SK-N-SH (cell line): ENCODE results near the gene ZNF71. TPM values are rescaled to one million over a fixed set of nuclear protein-coding genes. Genes with fewer than 3 reads are reported as not detected.

Experiments
- CTCF ChIA-PET: fragments of 300-600, 350-600 bp; formaldehyde crosslinking; extraction: SDS; loops from one replicate; lab custom pipeline; 2021; lab: Yijun Ruan, JAX
- POLR2A ChIA-PET: fragments of 350-600 bp; sonication (Branson Sonifier 250); formaldehyde crosslinking; extraction: SDS; loops from one replicate; lab custom pipeline; 2020; ENCODE audit warnings: antibody characterized with exemption, inconsistent platforms; lab: Yijun Ruan, JAX
- DNase-seq: peaks from one replicate; pipeline ENCODE4 v3.0.0; 2012
- H2AFZ ChIP-seq: fragments of 200-600 bp; sonication (generic); 2 replicates; pipeline ENCODE4 v1.8.1; 2016; ENCODE audit warnings: antibody characterized with exemption, mild to moderate bottlenecking, low read depth
- H3F3A ChIP-seq: fragments of 200-600 bp; sonication (generic); replicated peaks from 2 replicates; pipeline ENCODE3; 2016; ENCODE audit warnings: antibody characterized with exemption, mild to moderate bottlenecking; ENCODE audit not compliant: insufficient read depth
- H3K27ac ChIP-seq, 2 experiments: fragments of 200-500 bp in 1 of 2; fragments of 200-600 bp in 1 of 2; sonication (Bioruptor generic) in 1 of 2; sonication (generic), shearing (Covaris generic) in 1 of 2; 2 replicates each; pipeline versions ENCODE4 v1.5.1 to v1.6.1; 2014 to 2016; ENCODE audit warnings: low read depth in 2 of 2, inconsistent platforms in 1 of 2, low read length in 1 of 2, mild to moderate bottlenecking in 1 of 2, mixed read lengths in 1 of 2
- H3K27me3 ChIP-seq: fragments of 200-600 bp; sonication (generic), shearing (Covaris generic); 2 replicates; pipeline ENCODE4 v1.6.1; 2016; ENCODE audit warnings: mixed run types; ENCODE audit not compliant: insufficient read depth
- H3K36me3 ChIP-seq, 2 experiments: fragments of 200-500 bp in 1 of 2; fragments of 200-600 bp in 1 of 2; sonication (Bioruptor generic) in 1 of 2; sonication (generic) in 1 of 2; replicated peaks in 1 of 2; 2 replicates each; pipeline versions ENCODE3 to v1.5.1; 2014 to 2016; ENCODE audit warnings: low read length in 1 of 2, mild to moderate bottlenecking in 1 of 2; ENCODE audit not compliant: insufficient read depth in 2 of 2, control insufficient read depth in 1 of 2
- H3K4me1 ChIP-seq, 2 experiments: fragments of 200-500 bp in 1 of 2; fragments of 200-600 bp in 1 of 2; sonication (Bioruptor generic) in 1 of 2; sonication (generic), shearing (Covaris generic) in 1 of 2; 2 replicates each; pipeline versions ENCODE4 v1.5.1 to v1.6.1; 2014 to 2016; ENCODE audit warnings: low read depth in 1 of 2, low read length in 1 of 2, mixed run types in 1 of 2; ENCODE audit not compliant: insufficient read depth in 2 of 2, control insufficient read depth in 1 of 2
- H3K4me2 ChIP-seq: fragments of 200-600 bp; sonication (generic), shearing (Covaris generic); 2 replicates; pipeline ENCODE4 v1.6.1; 2017; ENCODE audit warnings: mixed run types
- H3K4me3 ChIP-seq, 2 experiments: fragments of 200-500 bp in 1 of 2; fragments of 200-600 bp in 1 of 2; sonication (Bioruptor generic) in 1 of 2; sonication (generic), shearing (Covaris generic) in 1 of 2; 2 replicates each; pipeline versions ENCODE4 v1.5.1 to v1.8.1; 2014 to 2016; ENCODE audit warnings: low read depth in 2 of 2, inconsistent platforms in 1 of 2, low read length in 1 of 2, mild to moderate bottlenecking in 1 of 2, mixed read lengths in 1 of 2, moderate library complexity in 1 of 2
- H3K79me2 ChIP-seq: fragments of 200-600 bp; sonication (generic); 2 replicates; pipeline ENCODE4 v1.8.1; 2017; ENCODE audit warnings: mild to moderate bottlenecking; ENCODE audit not compliant: insufficient read depth
- H3K9ac ChIP-seq: fragments of 200-600 bp; sonication (generic); 2 replicates; pipeline ENCODE4 v1.6.1; 2017; ENCODE audit warnings: mixed run types
- H3K9me2 ChIP-seq: fragments of 200-600 bp; sonication (generic); 2 replicates; pipeline ENCODE4 v1.6.1; 2017; ENCODE audit warnings: mixed run types
- H3K9me3 ChIP-seq: fragments of 200-600 bp; sonication (generic); 2 replicates; pipeline ENCODE4 v1.6.1; 2017; ENCODE audit warnings: mixed run types, mild to moderate bottlenecking, moderate library complexity
- H4K20me1 ChIP-seq: fragments of 200-600 bp; sonication (generic); 2 replicates; pipeline ENCODE4 v1.6.1; 2017; ENCODE audit warnings: mild to moderate bottlenecking, mixed run types; ENCODE audit not compliant: insufficient read depth
- GABPA ChIP-seq: IDR thresholded peaks from 2 replicates; pipeline ENCODE4 v1.4.0; 2012; ENCODE audit warnings: low read depth, mild to moderate bottlenecking
- JUND ChIP-seq: IDR thresholded peaks from 2 replicates; pipeline ENCODE4 v1.4.0; 2012
- MEF2A ChIP-seq: IDR thresholded peaks from 2 replicates; pipeline ENCODE4 v1.4.0; 2012; ENCODE audit warnings: low read depth, borderline replicate concordance
- NFIC ChIP-seq: IDR thresholded peaks from 2 replicates; pipeline ENCODE4 v1.4.0; 2012; ENCODE audit warnings: borderline replicate concordance
- NRF1 ChIP-seq: IDR thresholded peaks from 2 replicates; pipeline ENCODE4 v1.6.1; 2012; ENCODE audit warnings: low read depth, mild to moderate bottlenecking, low read length
- RXRA ChIP-seq: IDR thresholded peaks from 2 replicates; pipeline ENCODE4 v1.4.0; 2012; ENCODE audit warnings: low read depth, mild to moderate bottlenecking, borderline replicate concordance
- WGBS: methylation state at CpG from one replicate; pipeline ENCODE4 v1.1.6; 2017; ENCODE audit warnings: low lambda C conversion rate; 5-methylcytosine and 5-hydroxymethylcytosine counted together
- polyA plus RNA-seq, 3 experiments: library from polyadenylated mRNA; depleted of rRNA; stranded (reverse); fragments of >200 nt; gene quantifications; 2 replicates each; pipeline ENCODE4 v1.2.3, GENCODE V29; 2012
- TF ChIP-seq, protein P1 (sequence below): IDR thresholded peaks from 2 replicates; pipeline ENCODE4 v1.4.0; 2012; ENCODE audit warnings: low read depth, borderline replicate concordance
- TF ChIP-seq, protein P2 (sequence below): IDR thresholded peaks from 2 replicates; pipeline ENCODE4 v1.4.0; 2012; ENCODE audit warnings: low read depth

The ZNF71 gene
- polyA plus RNA-seq, 1 of the 3 experiments (the other 2 are of a cell fraction), result 6.3 TPM

DNA sequence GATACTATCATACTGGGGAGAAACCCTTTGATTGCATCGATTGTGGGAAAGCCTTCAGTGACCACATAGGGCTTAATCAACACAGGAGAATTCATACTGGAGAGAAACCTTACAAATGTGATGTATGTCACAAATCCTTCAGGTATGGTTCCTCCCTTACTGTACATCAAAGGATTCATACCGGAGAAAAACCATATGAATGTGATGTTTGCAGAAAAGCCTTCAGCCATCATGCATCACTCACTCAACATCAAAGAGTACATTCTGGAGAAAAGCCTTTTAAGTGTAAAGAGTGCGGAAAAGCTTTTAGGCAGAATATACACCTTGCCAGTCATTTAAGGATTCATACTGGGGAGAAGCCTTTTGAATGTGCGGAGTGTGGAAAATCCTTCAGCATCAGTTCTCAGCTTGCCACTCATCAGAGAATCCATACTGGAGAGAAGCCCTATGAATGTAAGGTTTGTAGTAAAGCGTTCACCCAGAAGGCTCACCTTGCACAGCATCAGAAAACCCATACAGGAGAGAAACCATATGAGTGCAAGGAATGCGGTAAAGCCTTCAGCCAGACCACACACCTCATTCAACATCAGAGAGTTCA is 40.7 kb upstream of the ZNF71 start:
- no peaks in the 10 kb centered on the region for H3K79me2 ChIP-seq
- peak overlapping the region in 1 of 2 experiments; percentile 14; a peak in 1 of 4 replicates for H3K4me3 ChIP-seq
- no peaks in the 10 kb centered on the region for H3K9me2 ChIP-seq
- 76% methylated on average over 6 of the region's 6 CpGs for WGBS
- no peaks in the 10 kb centered on the region for H3F3A ChIP-seq
- H4K20me1 ChIP-seq, result no peaks in the 10 kb centered on the region
- CTCF ChIA-PET, result no interaction called here
- no peaks in the 10 kb centered on the region for H3K4me1 ChIP-seq
- POLR2A ChIA-PET, result no interaction called here
- no peaks in the 10 kb centered on the region for H3K27me3 ChIP-seq
- H2AFZ ChIP-seq, result no peak overlapping the region
- H3K9me3 ChIP-seq, result peaks cover 52% of the 10 kb centered on the region
- H3K27ac ChIP-seq, result no peak overlapping the region
- DNase-seq, result no peak
- TF ChIP-seq NRF1, result no peak
- TF ChIP-seq MEF2A, result no peak
- no peak for TF ChIP-seq JUND
- H3K9ac ChIP-seq, result no peak overlapping the region
- H3K4me2 ChIP-seq, result no peak overlapping the region
- H3K36me3 ChIP-seq, result peaks cover 47 to 60% of the 10 kb centered on the region in 2 experiments

- no peak overlapping the region for H3K27ac ChIP-seq
- peaks cover 24% of the 10 kb centered on the region; the same call in 1 of the 2 replicates for H3K9me3 ChIP-seq
- H3K9me2 ChIP-seq, result no peaks in the 10 kb centered on the region
- peaks cover 6% of the 10 kb centered on the region for H3F3A ChIP-seq
- DNase-seq, result no peak
- H3K4me1 ChIP-seq, result peaks cover 0 to under 1% of the 10 kb centered on the region in 2 experiments; a peak in 1 of 4 replicates
- WGBS, result 70% methylated on average over 2 of the region's 2 CpGs
- H3K36me3 ChIP-seq, result peaks cover 0 to 16% of the 10 kb centered on the region in 2 experiments
- no peak overlapping the region for H3K4me2 ChIP-seq
- no peak overlapping the region for H2AFZ ChIP-seq
- H3K4me3 ChIP-seq, result no peak overlapping the region; a peak in 1 of 4 replicates
- H4K20me1 ChIP-seq, result no peaks in the 10 kb centered on the region
- no peak overlapping the region for H3K9ac ChIP-seq
- no peaks in the 10 kb centered on the region for H3K27me3 ChIP-seq
- no peaks in the 10 kb centered on the region for H3K79me2 ChIP-seq
- TF ChIP-seq GABPA, result no peak
- TF ChIP-seq, protein P1, sequence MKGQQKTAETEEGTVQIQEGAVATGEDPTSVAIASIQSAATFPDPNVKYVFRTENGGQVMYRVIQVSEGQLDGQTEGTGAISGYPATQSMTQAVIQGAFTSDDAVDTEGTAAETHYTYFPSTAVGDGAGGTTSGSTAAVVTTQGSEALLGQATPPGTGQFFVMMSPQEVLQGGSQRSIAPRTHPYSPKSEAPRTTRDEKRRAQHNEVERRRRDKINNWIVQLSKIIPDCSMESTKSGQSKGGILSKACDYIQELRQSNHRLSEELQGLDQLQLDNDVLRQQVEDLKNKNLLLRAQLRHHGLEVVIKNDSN, result no peak
- TF ChIP-seq, protein P2, sequence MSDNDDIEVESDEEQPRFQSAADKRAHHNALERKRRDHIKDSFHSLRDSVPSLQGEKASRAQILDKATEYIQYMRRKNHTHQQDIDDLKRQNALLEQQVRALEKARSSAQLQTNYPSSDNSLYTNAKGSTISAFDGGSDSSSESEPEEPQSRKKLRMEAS, result no peak
- POLR2A ChIA-PET, result no interaction called here
- CTCF ChIA-PET, result no interaction called here
Measured at GRCh38 chr19:56562766-56563165, 32.3 kb upstream of the ZNF71 start.

- 5% methylated on average over 15 of the region's 23 CpGs for WGBS
- Histone ChIP-seq H3F3A (peaks cover 6% of the 10 kb centered on the region), H3K9me3 (peaks cover 37% of the 10 kb centered on the region; the same call in 1 of the 2 replicates), H3K4me3 (peak overlapping the region; percentile 91 to 97), H3K4me1 (peaks cover 0 to 4% of the 10 kb centered on the region in 2 experiments; a peak in 1 of 4 replicates), H3K9ac (peak overlapping the region; percentile 69), H3K27ac (peak overlapping the region in 1 of 2 experiments; percentile 89; a peak in 3 of 4 replicates), H3K36me3 (peaks cover 25 to 46% of the 10 kb centered on the region in 2 experiments), H3K4me2 (peak overlapping the region; percentile 85; the same call in 1 of the 2 replicates), H3K27me3 (no peaks in the 10 kb centered on the region), H3K9me2 (no peaks in the 10 kb centered on the region), H3K79me2 (no peaks in the 10 kb centered on the region; the same call in 1 of the 2 replicates), H4K20me1 (no peaks in the 10 kb centered on the region), H2AFZ (peak overlapping the region; percentile 97)
- ChIA-PET POLR2A (interaction anchor here (0.6 kb wide), 1 partner anchor 446 kb away, joined by 4 read pairs; no protein-coding TSS in a partner anchor), CTCF (no interaction called here)
- DNase-seq, result peak; percentile 68
- TF ChIP-seq NFIC (no peak), RXRA (no peak)
Measured at GRCh38 chr19:56566904-56567273, 28.2 kb upstream of the ZNF71 start.
